ENCODE results near the gene SEMA4D.

The SEMA4D gene

DNA sequence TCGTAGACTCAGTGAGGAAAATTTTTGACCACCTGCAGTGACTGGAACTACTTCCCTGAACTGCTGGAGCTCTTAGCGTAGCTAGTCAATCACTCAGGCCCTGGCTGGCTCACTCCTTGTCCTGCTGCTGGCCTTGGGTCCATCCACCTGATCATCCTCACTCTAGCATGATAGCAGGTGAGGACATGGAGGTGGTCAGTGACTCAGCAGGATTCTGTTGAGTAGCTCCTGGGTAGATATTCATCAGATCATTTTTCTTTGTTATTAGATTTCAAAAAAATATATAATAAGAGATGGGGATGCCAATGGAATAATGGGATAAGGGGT lies 25.0 kb upstream of the SEMA4D start:
- Histone ChIP-seq H3K4me1 (ENCODE audit: control insufficient read depth in 2 of 2, insufficient read depth in 1 of 2, low read depth in 1 of 2, low read length in 2 of 2) (peaks cover 4 to 8% of the 10 kb centered on the region in 2 donors), H3K4me2 (ENCODE audit: insufficient read depth, low read length, poor library complexity, severe bottlenecking) (no peak overlapping the region), H3K36me3 (replicated peaks in 1 of 2; ENCODE audit: control insufficient read depth in 2 of 2, insufficient read depth in 2 of 2, low read length in 2 of 2) (no peaks in the 10 kb centered on the region), H3K27ac (replicated peaks; ENCODE audit: low read length) (no peak overlapping the region), H2AK5ac (ENCODE audit: low read depth, low read length) (no peak overlapping the region), H3K14ac (ENCODE audit: low read length) (no peak overlapping the region), H2BK5ac (ENCODE audit: low read length) (no peak overlapping the region), H3K4me3 (ENCODE audit: low read length in 2 of 2) (no peak overlapping the region), H3K23ac (ENCODE audit: low read depth, low read length, poor library complexity) (no peak overlapping the region), H2BK15ac (ENCODE audit: low read length) (no peak overlapping the region), H3K79me1 (ENCODE audit: low read depth, low read length) (no peaks in the 10 kb centered on the region), H4K91ac (ENCODE audit: low read depth, low read length, poor library complexity) (no peak overlapping the region), H3K4ac (ENCODE audit: low read length) (no peak overlapping the region), H4K8ac (ENCODE audit: low read depth, low read length) (no peak overlapping the region), H3K18ac (ENCODE audit: low read length) (no peak overlapping the region), H2BK120ac (ENCODE audit: low read depth, low read length) (no peak overlapping the region), H3K9me3 (replicated peaks in 1 of 2; ENCODE audit: control insufficient read depth in 2 of 2, insufficient read depth in 1 of 2, low read depth in 1 of 2, low read length in 2 of 2) (no peaks in the 10 kb centered on the region), H2AFZ (ENCODE audit: low read length) (no peak overlapping the region), H3K9ac (ENCODE audit: low read depth, low read length, poor library complexity) (no peak overlapping the region), H3K27me3 (ENCODE audit: control insufficient read depth in 3 of 3, insufficient read depth in 3 of 3, low read depth in 1 of 3, low read length in 3 of 3) (peaks cover 0 to 35% (median 0%) of the 10 kb centered on the region in 3 experiments), H2BK12ac (ENCODE audit: low read length) (no peak overlapping the region)
- DNase-seq (ENCODE audit: low spot score), result no peak
- no CpG with 5 or more reads among the region's 2 CpGs for WGBS, 2 donors (ENCODE audit: extremely low coverage in 2 of 2, insufficient read length in 2 of 2, insufficient replicate concordance in 1 of 2)

GRCh38 chr9:89522261-89522958 lies 24.5 kb upstream of the SEMA4D start:
- Histone ChIP-seq H2BK15ac (ENCODE audit: low read length) (no peak overlapping the region), H4K91ac (ENCODE audit: low read depth, low read length, poor library complexity) (no peak overlapping the region), H3K4me2 (ENCODE audit: insufficient read depth, low read length, poor library complexity, severe bottlenecking) (no peak overlapping the region), H3K14ac (ENCODE audit: low read length) (peak overlapping the region; percentile 5), H2AK5ac (ENCODE audit: low read depth, low read length) (no peak overlapping the region), H3K23ac (ENCODE audit: low read depth, low read length, poor library complexity) (no peak overlapping the region), H2AFZ (ENCODE audit: low read length) (peak overlapping the region; percentile 11), H2BK5ac (ENCODE audit: low read length) (no peak overlapping the region), H3K36me3 (replicated peaks in 1 of 2; ENCODE audit: control insufficient read depth in 2 of 2, insufficient read depth in 2 of 2, low read length in 2 of 2) (no peaks in the 10 kb centered on the region), H3K27ac (replicated peaks; ENCODE audit: low read length) (no peak overlapping the region), H2BK120ac (ENCODE audit: low read depth, low read length) (no peak overlapping the region), H3K4me1 (ENCODE audit: control insufficient read depth in 2 of 2, insufficient read depth in 1 of 2, low read depth in 1 of 2, low read length in 2 of 2) (peaks cover 4 to 8% of the 10 kb centered on the region in 2 donors), H3K4me3 (ENCODE audit: low read length in 2 of 2) (no peak overlapping the region), H3K79me1 (ENCODE audit: low read depth, low read length) (no peaks in the 10 kb centered on the region), H3K4ac (ENCODE audit: low read length) (no peak overlapping the region), H3K18ac (ENCODE audit: low read length) (peak overlapping the region; percentile 20), H3K9me3 (replicated peaks in 1 of 2; ENCODE audit: control insufficient read depth in 2 of 2, insufficient read depth in 1 of 2, low read depth in 1 of 2, low read length in 2 of 2) (no peaks in the 10 kb centered on the region), H2BK12ac (ENCODE audit: low read length) (no peak overlapping the region), H4K8ac (ENCODE audit: low read depth, low read length) (no peak overlapping the region), H3K27me3 (ENCODE audit: control insufficient read depth in 3 of 3, insufficient read depth in 3 of 3, low read depth in 1 of 3, low read length in 3 of 3) (peaks cover 0 to 35% (median 0%) of the 10 kb centered on the region in 3 experiments), H3K9ac (ENCODE audit: low read depth, low read length, poor library complexity) (no peak overlapping the region)
- DNase-seq (ENCODE audit: low spot score), result no peak
- no CpG with 5 or more reads among the region's 11 CpGs for WGBS, 2 donors (ENCODE audit: extremely low coverage in 2 of 2, insufficient read length in 2 of 2, insufficient replicate concordance in 1 of 2)

- Histone ChIP-seq H2AK5ac (ENCODE audit: low read depth, low read length) (no peak overlapping the region), H3K27me3 (ENCODE audit: control insufficient read depth in 3 of 3, insufficient read depth in 3 of 3, low read depth in 1 of 3, low read length in 3 of 3) (peaks cover 0 to 20% (median 0%) of the 10 kb centered on the region in 3 experiments), H3K36me3 (replicated peaks in 1 of 2; ENCODE audit: control insufficient read depth in 2 of 2, insufficient read depth in 2 of 2, low read length in 2 of 2) (no peaks in the 10 kb centered on the region), H3K23ac (ENCODE audit: low read depth, low read length, poor library complexity) (no peak overlapping the region), H3K4me3 (ENCODE audit: low read length in 2 of 2) (no peak overlapping the region), H3K18ac (ENCODE audit: low read length) (no peak overlapping the region), H3K4me2 (ENCODE audit: insufficient read depth, low read length, poor library complexity, severe bottlenecking) (no peak overlapping the region), H2BK120ac (ENCODE audit: low read depth, low read length) (no peak overlapping the region), H3K14ac (ENCODE audit: low read length) (no peak overlapping the region), H3K9me3 (replicated peaks in 1 of 2; ENCODE audit: control insufficient read depth in 2 of 2, insufficient read depth in 1 of 2, low read depth in 1 of 2, low read length in 2 of 2) (no peaks in the 10 kb centered on the region), H3K4me1 (ENCODE audit: control insufficient read depth in 2 of 2, insufficient read depth in 1 of 2, low read depth in 1 of 2, low read length in 2 of 2) (peaks cover 3 to 4% of the 10 kb centered on the region in 2 donors), H4K91ac (ENCODE audit: low read depth, low read length, poor library complexity) (no peak overlapping the region), H2BK15ac (ENCODE audit: low read length) (no peak overlapping the region), H3K27ac (replicated peaks; ENCODE audit: low read length) (no peak overlapping the region), H2BK5ac (ENCODE audit: low read length) (no peak overlapping the region), H3K79me1 (ENCODE audit: low read depth, low read length) (no peaks in the 10 kb centered on the region), H4K8ac (ENCODE audit: low read depth, low read length) (no peak overlapping the region), H2AFZ (ENCODE audit: low read length) (no peak overlapping the region), H3K4ac (ENCODE audit: low read length) (no peak overlapping the region), H3K9ac (ENCODE audit: low read depth, low read length, poor library complexity) (no peak overlapping the region), H2BK12ac (ENCODE audit: low read length) (no peak overlapping the region)
- DNase-seq (ENCODE audit: low spot score), result no peak
- no CpG with 5 or more reads among the region's 3 CpGs for WGBS, 2 donors (ENCODE audit: extremely low coverage in 2 of 2, insufficient read length in 2 of 2, insufficient replicate concordance in 1 of 2)
These were observed 21.5 kb upstream of the SEMA4D start for GRCh38 chr9:89519366-89519805.

GRCh38 chr9:89518466-89519365 lies 20.8 kb upstream of the SEMA4D start:
- WGBS, 2 donors (ENCODE audit: extremely low coverage in 2 of 2, insufficient read length in 2 of 2, insufficient replicate concordance in 1 of 2), result no CpG with 5 or more reads among the region's 6 CpGs
- H2BK5ac ChIP-seq (ENCODE audit: low read length), result no peak overlapping the region
- no peak for DNase-seq (ENCODE audit: low spot score)

More at GRCh38 chr9:89518466-89519365, 20.8 kb upstream of the SEMA4D start:
- no peak overlapping the region for H4K8ac ChIP-seq (ENCODE audit: low read depth, low read length)
- H3K9ac ChIP-seq (ENCODE audit: low read depth, low read length, poor library complexity), result no peak overlapping the region
- H2AFZ ChIP-seq (ENCODE audit: low read length), result no peak overlapping the region
- H3K18ac ChIP-seq (ENCODE audit: low read length), result no peak overlapping the region
- no peak overlapping the region for H3K23ac ChIP-seq (ENCODE audit: low read depth, low read length, poor library complexity)
- H3K79me1 ChIP-seq (ENCODE audit: low read depth, low read length), result no peaks in the 10 kb centered on the region
- H2BK12ac ChIP-seq (ENCODE audit: low read length), result no peak overlapping the region
- H2AK5ac ChIP-seq (ENCODE audit: low read depth, low read length), result no peak overlapping the region
- H3K27ac ChIP-seq (replicated peaks; ENCODE audit: low read length), result no peak overlapping the region
- H3K36me3 ChIP-seq (replicated peaks in 1 of 2; ENCODE audit: control insufficient read depth in 2 of 2, insufficient read depth in 2 of 2, low read length in 2 of 2), result no peaks in the 10 kb centered on the region
- H3K9me3 ChIP-seq (replicated peaks in 1 of 2; ENCODE audit: control insufficient read depth in 2 of 2, insufficient read depth in 1 of 2, low read depth in 1 of 2, low read length in 2 of 2), result no peaks in the 10 kb centered on the region
- no peak overlapping the region for H3K4me2 ChIP-seq (ENCODE audit: insufficient read depth, low read length, poor library complexity, severe bottlenecking)
- no peak overlapping the region for H3K4ac ChIP-seq (ENCODE audit: low read length)
- no peak overlapping the region for H2BK15ac ChIP-seq (ENCODE audit: low read length)
- H2BK120ac ChIP-seq (ENCODE audit: low read depth, low read length), result no peak overlapping the region
- H3K4me3 ChIP-seq (ENCODE audit: low read length in 2 of 2), result no peak overlapping the region
- H4K91ac ChIP-seq (ENCODE audit: low read depth, low read length, poor library complexity), result no peak overlapping the region
- H3K27me3 ChIP-seq (ENCODE audit: control insufficient read depth in 3 of 3, insufficient read depth in 3 of 3, low read depth in 1 of 3, low read length in 3 of 3), result peaks cover 0 to 24% (median 0%) of the 10 kb centered on the region in 3 experiments
- no peak overlapping the region for H3K14ac ChIP-seq (ENCODE audit: low read length)
- H3K4me1 ChIP-seq (ENCODE audit: control insufficient read depth in 2 of 2, insufficient read depth in 1 of 2, low read depth in 1 of 2, low read length in 2 of 2), result peaks cover 3 to 4% of the 10 kb centered on the region in 2 donors

All from neuronal stem cell (in vitro differentiated cells).